Measurements from ENCODE around the gene CYP4F22. TPM values are rescaled to one million over a fixed set of nuclear protein-coding genes. Genes with fewer than 3 reads are reported as not detected.

CYP4F22 gene
- total and polyA plus RNA-seq, 9 of the 15 experiments (the other 6 are each of a cell fraction or from before 2014, with no cell fraction given), result not detected

- intact Hi-C loops (cut with micrococcal nuclease), result no loop called here
Observed at GRCh38 chr19:15461694-15462093, 46.6 kb upstream of the CYP4F22 start.

More at GRCh38 chr19:15461694-15462093, 46.6 kb upstream of the CYP4F22 start:
- Histone ChIP-seq H2AFZ (ENCODE audit: low read depth, low read length) (no peak overlapping the region), H3K27me3 (ENCODE audit: control insufficient read depth in 2 of 2, insufficient read depth in 2 of 2, low read length in 2 of 2) (peaks cover 3 to 17% of the 10 kb centered on the region in 2 experiments; a peak in 2 of 5 replicates), H3K9me1 (ENCODE audit: control insufficient read depth, insufficient read depth, low read length) (no peaks in the 10 kb centered on the region), H3K27ac (ENCODE audit: extremely low read depth, low read depth, low read length) (no peak overlapping the region), H4K20me1 (replicated peaks; ENCODE audit: control insufficient read depth, insufficient read depth, low read length) (no peaks in the 10 kb centered on the region), H3K36me3 (ENCODE audit: control insufficient read depth, insufficient read depth, low read length) (no peaks in the 10 kb centered on the region), H3K4me2 (ENCODE audit: insufficient read depth, low read length) (no peak overlapping the region), H3K4me3 (no peak overlapping the region), H3K9ac (ENCODE audit: insufficient read depth in 1 of 2, low read depth in 2 of 2, low read length in 2 of 2) (no peak overlapping the region), H3K4me1 (replicated peaks in 1 of 2; ENCODE audit: control insufficient read depth in 2 of 2, insufficient read depth in 2 of 2, low read length in 2 of 2) (peaks cover 3 to 15% of the 10 kb centered on the region in 2 experiments; a peak in 3 of 5 replicates), H3K79me2 (ENCODE audit: control insufficient read depth, insufficient read depth, low read length) (no peaks in the 10 kb centered on the region), H3K9me3 (replicated peaks; ENCODE audit: control insufficient read depth, insufficient read depth, low read depth, low read length) (no peaks in the 10 kb centered on the region)
- WGBS (ENCODE audit: insufficient coverage, low coverage, missing lambda C conversion rate), result 6% methylated on average over 2 of the region's 2 CpGs
- BruUV-seq (replicated peaks), result no TSS peak
- no peak for FAIRE-seq
- CTCF ChIA-PET (ENCODE audit: low intra/inter-chr PET ratio), result no interaction called here
- ATAC-seq, result no peak
- in situ Hi-C loops (cut with MboI), result no loop called here
- POLR2A ChIA-PET, result no interaction called here
- TF ChIP-seq RBM25 (IDR thresholded peaks at IDR 0.05; ENCODE audit: low read depth, low read length, severe bottlenecking) (peak; percentile 84), ATF4 (CRISPR knock-in tag; IDR thresholded peaks at IDR 0.05) (no peak), XRCC4 (IDR thresholded peaks at IDR 0.05; ENCODE audit: extremely low read depth, insufficient read depth, insufficient read length) (no peak), MXI1 (IDR thresholded peaks at IDR 0.05; ENCODE audit: low read depth, low read length) (no peak), CBFB (CRISPR knock-in tag; IDR thresholded peaks at IDR 0.05) (no peak), SLC30A9 (CRISPR knock-in tag; IDR thresholded peaks at IDR 0.05) (no peak), ETV5 (CRISPR knock-in tag; IDR thresholded peaks at IDR 0.05; ENCODE audit: low read depth) (no peak), ZNF584 (CRISPR knock-in tag; IDR thresholded peaks at IDR 0.05; ENCODE audit: low read depth) (no peak), ZFP36 (IDR thresholded peaks at IDR 0.05; ENCODE audit: low read depth, low read length, partially characterized antibody) (peak; percentile 77), CAMTA2 (CRISPR knock-in tag; conservative IDR thresholded peaks at IDR 0.05) (no peak), CREB5 (CRISPR knock-in tag; IDR thresholded peaks at IDR 0.05) (no peak), ZNF311 (CRISPR knock-in tag; IDR thresholded peaks at IDR 0.05) (no peak), MEIS2 (IDR thresholded peaks at IDR 0.05; ENCODE audit: partially characterized antibody) (no peak)
- no peak for DNase-seq (ENCODE audit: extremely low read depth in 1 of 4, low spot score in 3 of 4)

Measured in K562 (cell line).